Measurements from ENCODE around the gene DNAJA3.

The DNAJA3 gene

GRCh38 chr16:4410335-4411075 lies 15.2 kb upstream of the DNAJA3 start:
- Histone ChIP-seq H3K79me2 (ENCODE audit: insufficient read depth, low read length) (peaks cover 27% of the 10 kb centered on the region), H3K36me3 (ENCODE audit: low read length) (no peaks in the 10 kb centered on the region), H3K9ac (ENCODE audit: low read length) (no peak overlapping the region), H3K4me2 (ENCODE audit: low read depth, low read length, poor library complexity, severe bottlenecking) (no peak overlapping the region), H3K27me3 (ENCODE audit: low read length) (no peaks in the 10 kb centered on the region), H3K9me2 (replicated peaks; ENCODE audit: insufficient read depth, low read length) (no peaks in the 10 kb centered on the region), H3K9me3 (ENCODE audit: insufficient read depth, low read length) (no peaks in the 10 kb centered on the region), H4K20me1 (ENCODE audit: low read depth, low read length) (peaks cover 5% of the 10 kb centered on the region; the same call in 1 of the 2 replicates), H3K27ac (ENCODE audit: low read depth, low read length) (no peak overlapping the region), H3F3A (ENCODE audit: insufficient read depth) (peaks cover 12% of the 10 kb centered on the region; the same call in 1 of the 2 replicates), H3K4me3 (ENCODE audit: insufficient read depth, low read length, poor library complexity, severe bottlenecking) (no peak overlapping the region), H2AFZ (ENCODE audit: low read depth, low read length, severe bottlenecking) (no peak overlapping the region)
- TF ChIP-seq EZH2phosphoT487 (conservative IDR thresholded peaks at IDR 0.05; ENCODE audit: low read length) = no peak
- TF ChIP-seq, protein P1, sequence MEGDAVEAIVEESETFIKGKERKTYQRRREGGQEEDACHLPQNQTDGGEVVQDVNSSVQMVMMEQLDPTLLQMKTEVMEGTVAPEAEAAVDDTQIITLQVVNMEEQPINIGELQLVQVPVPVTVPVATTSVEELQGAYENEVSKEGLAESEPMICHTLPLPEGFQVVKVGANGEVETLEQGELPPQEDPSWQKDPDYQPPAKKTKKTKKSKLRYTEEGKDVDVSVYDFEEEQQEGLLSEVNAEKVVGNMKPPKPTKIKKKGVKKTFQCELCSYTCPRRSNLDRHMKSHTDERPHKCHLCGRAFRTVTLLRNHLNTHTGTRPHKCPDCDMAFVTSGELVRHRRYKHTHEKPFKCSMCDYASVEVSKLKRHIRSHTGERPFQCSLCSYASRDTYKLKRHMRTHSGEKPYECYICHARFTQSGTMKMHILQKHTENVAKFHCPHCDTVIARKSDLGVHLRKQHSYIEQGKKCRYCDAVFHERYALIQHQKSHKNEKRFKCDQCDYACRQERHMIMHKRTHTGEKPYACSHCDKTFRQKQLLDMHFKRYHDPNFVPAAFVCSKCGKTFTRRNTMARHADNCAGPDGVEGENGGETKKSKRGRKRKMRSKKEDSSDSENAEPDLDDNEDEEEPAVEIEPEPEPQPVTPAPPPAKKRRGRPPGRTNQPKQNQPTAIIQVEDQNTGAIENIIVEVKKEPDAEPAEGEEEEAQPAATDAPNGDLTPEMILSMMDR (IDR thresholded peaks at IDR 0.05; ENCODE audit: insufficient read depth, low read length, poor library complexity, severe bottlenecking) = no peak

GRCh38 chr16:4411684-4412083 lies 14.0 kb upstream of the DNAJA3 start:
- TF ChIP-seq EZH2phosphoT487 (conservative IDR thresholded peaks at IDR 0.05; ENCODE audit: low read length) = no peak
- TF ChIP-seq, protein P1 (IDR thresholded peaks at IDR 0.05; ENCODE audit: insufficient read depth, low read length, poor library complexity, severe bottlenecking) = no peak
- no peaks in the 10 kb centered on the region for H3K27me3 ChIP-seq (ENCODE audit: low read length)
- H2AFZ ChIP-seq (ENCODE audit: low read depth, low read length, severe bottlenecking) = no peak overlapping the region
- H3K79me2 ChIP-seq (ENCODE audit: insufficient read depth, low read length) = peaks cover 34% of the 10 kb centered on the region
- H3F3A ChIP-seq (ENCODE audit: insufficient read depth) = peaks cover 13% of the 10 kb centered on the region; the same call in 1 of the 2 replicates
- H3K9ac ChIP-seq (ENCODE audit: low read length) = no peak overlapping the region
- H3K9me3 ChIP-seq (ENCODE audit: insufficient read depth, low read length) = no peaks in the 10 kb centered on the region
- no peaks in the 10 kb centered on the region for H3K36me3 ChIP-seq (ENCODE audit: low read length)
- no peak overlapping the region for H3K27ac ChIP-seq (ENCODE audit: low read depth, low read length)
- H3K9me2 ChIP-seq (replicated peaks; ENCODE audit: insufficient read depth, low read length) = no peaks in the 10 kb centered on the region
- H3K4me2 ChIP-seq (ENCODE audit: low read depth, low read length, poor library complexity, severe bottlenecking) = no peak overlapping the region
- no peak overlapping the region for H3K4me3 ChIP-seq (ENCODE audit: insufficient read depth, low read length, poor library complexity, severe bottlenecking)
- H4K20me1 ChIP-seq (ENCODE audit: low read depth, low read length) = peaks cover 5% of the 10 kb centered on the region; the same call in 1 of the 2 replicates

DNA sequence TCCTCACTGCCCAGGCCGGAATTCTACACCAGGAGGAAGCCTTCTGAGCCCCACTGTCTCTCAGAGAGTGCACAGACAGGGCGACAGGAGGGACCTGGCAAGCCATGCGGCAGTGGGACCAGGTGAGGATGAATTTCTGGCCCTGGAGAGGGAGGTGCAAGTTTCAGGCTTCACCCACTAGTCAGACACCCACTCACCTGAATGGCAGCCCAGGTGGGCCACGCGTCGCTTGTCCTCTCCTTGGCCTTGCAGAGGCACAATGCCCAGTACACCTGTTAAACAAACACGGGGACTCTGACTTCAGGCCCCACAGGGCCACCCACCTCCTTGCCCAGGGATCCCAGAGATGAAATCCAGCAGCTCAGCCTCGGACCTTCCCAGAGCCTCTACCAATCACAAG lies 13.5 kb upstream of the DNAJA3 start:
- no peak overlapping the region for H3K27ac ChIP-seq (ENCODE audit: low read depth, low read length)
- H3K4me2 ChIP-seq (ENCODE audit: low read depth, low read length, poor library complexity, severe bottlenecking) = no peak overlapping the region
- no peak overlapping the region for H3K9ac ChIP-seq (ENCODE audit: low read length)
- H3K4me3 ChIP-seq (ENCODE audit: insufficient read depth, low read length, poor library complexity, severe bottlenecking) = no peak overlapping the region
- H3F3A ChIP-seq (ENCODE audit: insufficient read depth) = peaks cover 13% of the 10 kb centered on the region; the same call in 1 of the 2 replicates
- H3K27me3 ChIP-seq (ENCODE audit: low read length) = no peaks in the 10 kb centered on the region
- H3K79me2 ChIP-seq (ENCODE audit: insufficient read depth, low read length) = peaks cover 34% of the 10 kb centered on the region
- no peaks in the 10 kb centered on the region for H3K9me3 ChIP-seq (ENCODE audit: insufficient read depth, low read length)
- H4K20me1 ChIP-seq (ENCODE audit: low read depth, low read length) = peaks cover 5% of the 10 kb centered on the region; the same call in 1 of the 2 replicates
- H3K36me3 ChIP-seq (ENCODE audit: low read length) = no peaks in the 10 kb centered on the region
- no peaks in the 10 kb centered on the region for H3K9me2 ChIP-seq (replicated peaks; ENCODE audit: insufficient read depth, low read length)
- TF ChIP-seq EZH2phosphoT487 (conservative IDR thresholded peaks at IDR 0.05; ENCODE audit: low read length) = no peak
- TF ChIP-seq, protein P1 (IDR thresholded peaks at IDR 0.05; ENCODE audit: insufficient read depth, low read length, poor library complexity, severe bottlenecking) = no peak
- no peak overlapping the region for H2AFZ ChIP-seq (ENCODE audit: low read depth, low read length, severe bottlenecking)
